ENCODE results near the gene ATP6V0B. TPM values are rescaled to one million over a fixed set of nuclear protein-coding genes. Genes with fewer than 3 reads are reported as not detected.

ATP6V0B gene
- total RNA-seq, 1 donor from 2014 or later: 75.5 TPM

- TF ChIP-seq CTCF (IDR thresholded peaks at IDR 0.05): no peak
- Mint-ChIP-seq H3K9me3 (no peaks in the 10 kb centered on the region), H3K4me1 (peaks cover 14% of the 10 kb centered on the region), H3K27ac (no peak overlapping the region), H3K27me3 (peaks cover 15% of the 10 kb centered on the region), H3K36me3 (ENCODE audit: low read depth) (peaks cover 2% of the 10 kb centered on the region), H3K4me3 (no peak overlapping the region)
- ChIA-PET CTCF (no interaction called here), POLR2A (no interaction called here)
- no peak for DNase-seq
- intact Hi-C loops (cut with micrococcal nuclease): no loop called here
- no peak for ATAC-seq (ENCODE audit: low read depth)
These were observed 36.4 kb upstream of the ATP6V0B start for GRCh38 chr1:43938383-43938782.

- H3K27ac Mint-ChIP-seq: no peak overlapping the region
- ChIA-PET CTCF (no interaction called here), POLR2A (no interaction called here)
- peaks cover 10% of the 10 kb centered on the region for H3K4me1 Mint-ChIP-seq
- no peaks in the 10 kb centered on the region for H3K9me3 Mint-ChIP-seq
- H3K36me3 Mint-ChIP-seq (ENCODE audit: low read depth): peaks cover 2% of the 10 kb centered on the region
- no peak for DNase-seq
- no peak for TF ChIP-seq CTCF (IDR thresholded peaks at IDR 0.05)
- no peak for ATAC-seq (ENCODE audit: low read depth)
- H3K4me3 Mint-ChIP-seq: no peak overlapping the region
- intact Hi-C loops (cut with micrococcal nuclease): no loop called here
- H3K27me3 Mint-ChIP-seq: peaks cover 12% of the 10 kb centered on the region
These were observed 35.7 kb upstream of the ATP6V0B start for GRCh38 chr1:43938892-43939587.

GRCh38 chr1:43942411-43942810 is 32.3 kb upstream of the ATP6V0B start:
- Mint-ChIP-seq H3K4me1 (peaks cover 24% of the 10 kb centered on the region), H3K4me3 (no peak overlapping the region), H3K9me3 (no peaks in the 10 kb centered on the region), H3K27ac (no peak overlapping the region), H3K36me3 (ENCODE audit: low read depth) (peaks cover 11% of the 10 kb centered on the region), H3K27me3 (no peaks in the 10 kb centered on the region)
- TF ChIP-seq CTCF (IDR thresholded peaks at IDR 0.05): no peak
- intact Hi-C loops (cut with micrococcal nuclease): no loop called here
- CTCF ChIA-PET: interaction anchor here (1.3 kb wide), 1 partner anchor 7 kb away, joined by 4 read pairs; no protein-coding TSS in a partner anchor
- POLR2A ChIA-PET: interaction anchor here (0.5 kb wide), 1 partner anchor 181 kb away, joined by 4 read pairs; no protein-coding TSS in a partner anchor
- DNase-seq: no peak
- no peak for ATAC-seq (ENCODE audit: low read depth)

GRCh38 chr1:43944860-43945259 is 29.9 kb upstream of the ATP6V0B start:
- POLR2A ChIA-PET: interaction anchor here (1.5 kb wide), 1 partner anchor 10 kb away, joined by 3 read pairs; no protein-coding TSS in a partner anchor
- H3K4me1 Mint-ChIP-seq: peaks cover 37% of the 10 kb centered on the region
- no peaks in the 10 kb centered on the region for H3K9me3 Mint-ChIP-seq
- DNase-seq (no peak), ATAC-seq (ENCODE audit: low read depth) (no peak)
- H3K4me3 Mint-ChIP-seq: peak overlapping the region; percentile 56
- peaks cover 13% of the 10 kb centered on the region for H3K36me3 Mint-ChIP-seq (ENCODE audit: low read depth)
- no peak for TF ChIP-seq CTCF (IDR thresholded peaks at IDR 0.05)
- intact Hi-C loops (cut with micrococcal nuclease): no loop called here
- H3K27me3 Mint-ChIP-seq: no peaks in the 10 kb centered on the region
- peak overlapping the region; percentile 25 for H3K27ac Mint-ChIP-seq
- CTCF ChIA-PET: interaction anchor here (1.5 to 3.5 kb wide), 2 partner anchors 11 to 182 kb away, joined by 7 to 26 read pairs; partner anchors contain the start of gene ARTN

- no peak for ATAC-seq (ENCODE audit: low read depth)
- intact Hi-C loops (cut with micrococcal nuclease): loop anchor here (1.0 kb wide), 6 partner anchors 24 to 296 kb away; partner anchors contain the start of genes ATP6V0B, CCDC24 and ST3GAL3
- H3K4me3 Mint-ChIP-seq: peak overlapping the region; percentile 91
- peak overlapping the region; percentile 95 for H3K27ac Mint-ChIP-seq
- H3K36me3 Mint-ChIP-seq (ENCODE audit: low read depth): peaks cover 20% of the 10 kb centered on the region
- H3K9me3 Mint-ChIP-seq: no peaks in the 10 kb centered on the region
- ChIA-PET CTCF (interaction anchor here (0.8 to 3.5 kb wide), 5 partner anchors 12 to 416 kb away, joined by 3 to 26 read pairs (median 3); partner anchors contain the start of gene ARTN), POLR2A (interaction anchor here (0.7 to 2.5 kb wide), 8 partner anchors 10 to 296 kb away, joined by 3 to 19 read pairs (median 4); partner anchors contain the start of genes ATP6V0B, DPH2 and KDM4A)
- H3K27me3 Mint-ChIP-seq: no peaks in the 10 kb centered on the region
- DNase-seq: no peak
- H3K4me1 Mint-ChIP-seq: peaks cover 39% of the 10 kb centered on the region
- no peak for TF ChIP-seq CTCF (IDR thresholded peaks at IDR 0.05)
These were observed 29.0 kb upstream of the ATP6V0B start for GRCh38 chr1:43945674-43946235.
